GM23338 (cell line): ENCODE results near the gene KIAA1328. TPM values are rescaled to one million over a fixed set of nuclear protein-coding genes. Genes with fewer than 3 reads are reported as not detected.

Source experiments
- ATAC-seq: fragments of 200-7000 bp; cut with Tn5 transposase; 3 replicates; pipeline ENCODE4 v1.9.1; 2020
- DNase-seq: peaks from one replicate; pipeline ENCODE4 v3.0.0-alpha.2; 2015; ENCODE audit warnings: low spot score
- H2AFZ ChIP-seq: fragments of 200-600 bp; sonication (generic); 2 replicates; pipeline ENCODE4 v1.8.0; 2016; ENCODE audit warnings: antibody characterized with exemption, mild to moderate bottlenecking, moderate library complexity
- H3F3A ChIP-seq: fragments of 200-600 bp; sonication (generic); replicated peaks from 2 replicates; pipeline ENCODE4 v1.8.0; 2017; ENCODE audit warnings: antibody characterized with exemption, mixed run types, low read depth
- H3K27ac ChIP-seq: fragments of 200-600 bp; sonication (generic); 2 replicates; pipeline ENCODE4 v1.6.1; 2016; ENCODE audit warnings: low read depth
- H3K27me3 ChIP-seq: fragments of 200-600 bp; sonication (generic); 2 replicates; pipeline ENCODE4 v1.8.0; 2016; ENCODE audit warnings: mild to moderate bottlenecking, mixed run types, moderate library complexity; ENCODE audit not compliant: insufficient read depth
- H3K36me3 ChIP-seq: fragments of 200-600 bp; sonication (generic); 2 replicates; pipeline ENCODE4 v1.8.0; 2016; ENCODE audit warnings: mild to moderate bottlenecking; ENCODE audit not compliant: insufficient read depth
- H3K4me1 ChIP-seq: fragments of 200-600 bp; sonication (generic); 2 replicates; pipeline ENCODE4 v1.8.0; 2016; ENCODE audit warnings: mild to moderate bottlenecking, moderate library complexity; ENCODE audit not compliant: insufficient read depth
- H3K4me2 ChIP-seq: fragments of 200-600 bp; sonication (generic); 2 replicates; pipeline ENCODE4 v1.7.1; 2017; ENCODE audit warnings: mixed run types
- H3K4me3 ChIP-seq: fragments of 200-600 bp; sonication (generic); 2 replicates; pipeline ENCODE4 v1.6.1; 2016; ENCODE audit warnings: mixed run types
- H3K79me2 ChIP-seq: fragments of 200-600 bp; sonication (generic); replicated peaks from 2 replicates; pipeline ENCODE4 v1.8.0; 2017; ENCODE audit warnings: mild to moderate bottlenecking; ENCODE audit not compliant: insufficient read depth
- H3K9me2 ChIP-seq: fragments of 200-600 bp; sonication (generic); 2 replicates; pipeline ENCODE4 v1.8.0; 2017; ENCODE audit not compliant: insufficient read depth
- H4K20me1 ChIP-seq: fragments of 200-600 bp; sonication (generic); replicated peaks from 2 replicates; pipeline ENCODE4 v1.8.0; 2017; ENCODE audit warnings: mild to moderate bottlenecking; ENCODE audit not compliant: insufficient read depth
- H3K27ac Mint-ChIP-seq: 2 replicates; pipeline ENCODE4 v1.8.0; 2020; ENCODE audit warnings: inconsistent platforms, mild to moderate bottlenecking, moderate library complexity, mixed read lengths
- H3K27me3 Mint-ChIP-seq: 3 replicates; pipeline ENCODE4 v1.8.0; 2022; ENCODE audit warnings: low read depth, mild to moderate bottlenecking, moderate library complexity, mixed read lengths, inconsistent platforms; ENCODE audit not compliant: insufficient read depth, poor library complexity
- H3K36me3 Mint-ChIP-seq: 3 replicates; pipeline ENCODE4 v1.8.0; 2021; ENCODE audit warnings: low read depth, mild to moderate bottlenecking, inconsistent platforms, moderate library complexity, mixed read lengths
- H3K4me1 Mint-ChIP-seq: 3 replicates; pipeline ENCODE4 v1.8.0; 2020; ENCODE audit warnings: mild to moderate bottlenecking, inconsistent platforms, mixed read lengths
- H3K4me3 Mint-ChIP-seq: 3 replicates; pipeline ENCODE4 v1.8.0; 2021; ENCODE audit warnings: moderate library complexity, mild to moderate bottlenecking, inconsistent platforms, mixed read lengths
- H3K9me3 Mint-ChIP-seq: 3 replicates; pipeline ENCODE4 v1.8.0; 2020; ENCODE audit warnings: moderate library complexity, mild to moderate bottlenecking, inconsistent platforms, mixed read lengths
- CTCF ChIP-seq, 2 experiments: fragments of 200-600 bp in 1 of 2; sonication (generic) in 1 of 2; conservative IDR thresholded peaks; 2 replicates each; pipeline versions ENCODE4 v1.5.1 to v1.6.1; 2016 to 2017; ENCODE audit warnings: antibody characterized with exemption in 2 of 2, low read depth in 2 of 2, mild to moderate bottlenecking in 2 of 2, moderate library complexity in 1 of 2
- ETS1 ChIP-seq: IDR thresholded peaks from 2 replicates; pipeline ENCODE4 v1.6.1; 2016; ENCODE audit warnings: antibody characterized with exemption
- EZH2 ChIP-seq: fragments of 200-600 bp; sonication (generic); IDR thresholded peaks from one replicate; pipeline ENCODE4 v1.8.0; 2017; ENCODE audit warnings: antibody characterized with exemption, mild to moderate bottlenecking, low read depth; ENCODE audit not compliant: unreplicated experiment
- EZH2phosphoT487 ChIP-seq: fragments of 200-600 bp; sonication (generic); IDR thresholded peaks from one replicate; pipeline ENCODE4 v1.8.1; 2018; ENCODE audit warnings: antibody characterized with exemption; ENCODE audit not compliant: unreplicated experiment
- JUNB ChIP-seq: IDR thresholded peaks from one replicate; pipeline ENCODE4 v1.6.1; 2016; ENCODE audit warnings: antibody characterized with exemption; ENCODE audit not compliant: unreplicated experiment
- NANOG ChIP-seq: IDR thresholded peaks from 2 replicates; pipeline ENCODE4 v1.6.1; 2016; ENCODE audit warnings: antibody characterized with exemption, borderline replicate concordance
- STAT1 ChIP-seq: IDR thresholded peaks from one replicate; pipeline ENCODE4 v1.6.1; 2016; ENCODE audit warnings: antibody characterized with exemption; ENCODE audit not compliant: unreplicated experiment
- ZNF114 ChIP-seq: fragments of 250-450 bp; sonication (Bioruptor Pico); IDR thresholded peaks from 2 replicates; pipeline ENCODE4 v1.5.0; 2020; ENCODE audit warnings: mild to moderate bottlenecking, moderate library complexity
- ZNF331 ChIP-seq: fragments of 250-450 bp; sonication (Bioruptor Pico); IDR thresholded peaks from 2 replicates; pipeline ENCODE4 v1.5.0; 2020; ENCODE audit warnings: low read depth, mild to moderate bottlenecking, moderate library complexity
- ZNF462 ChIP-seq: fragments of 250-450 bp; sonication (Bioruptor Pico); IDR thresholded peaks from 2 replicates; pipeline ENCODE4 v1.5.0; 2020; ENCODE audit warnings: mild to moderate bottlenecking, moderate library complexity
- polyA plus RNA-seq: library from polyadenylated mRNA; unstranded; fragments of >200 nt; fragmentation: Nextera tagmentation; extraction: Ambion mirVana; gene quantifications from 2 replicates; pipeline ENCODE4 v1.2.1, GENCODE V29; 2016
- total RNA-seq: library from RNA; depleted of rRNA; stranded (reverse); fragments of >200 nt; shearing (Covaris generic); gene quantifications from 2 replicates; pipeline ENCODE4 v1.2.3, GENCODE V29; 2014

KIAA1328 gene
- total and polyA plus RNA-seq, 2 experiments from 2014 or later: 5.2 to 8.4 TPM

GRCh38 chr18:36780748-36781147 lies 48.2 kb upstream of the KIAA1328 start:
- Mint-ChIP-seq H3K27me3 (no peaks in the 10 kb centered on the region), H3K9me3 (no peaks in the 10 kb centered on the region), H3K4me3 (no peak overlapping the region), H3K27ac (no peak overlapping the region), H3K4me1 (no peaks in the 10 kb centered on the region), H3K36me3 (no peaks in the 10 kb centered on the region)
- Histone ChIP-seq H3K4me2 (no peak overlapping the region), H3K27ac (no peak overlapping the region), H3K4me1 (no peaks in the 10 kb centered on the region), H3K27me3 (no peaks in the 10 kb centered on the region), H3K36me3 (no peaks in the 10 kb centered on the region; the same call in 1 of the 2 replicates), H3K4me3 (no peak overlapping the region), H3F3A (no peaks in the 10 kb centered on the region), H3K9me2 (no peaks in the 10 kb centered on the region), H3K79me2 (no peaks in the 10 kb centered on the region), H2AFZ (no peak overlapping the region), H4K20me1 (0 out of 2 replicates have a peak, but pooled peaks cover 3% of the 10 kb centered on the region)
- DNase-seq (no peak), ATAC-seq (no peak)
- TF ChIP-seq CTCF (conservative IDR thresholded peaks at IDR 0.05; ENCODE audit: low read depth in 2 of 2): no peak
- TF ChIP-seq STAT1: no peak
- TF ChIP-seq NANOG: no peak
- TF ChIP-seq EZH2phosphoT487: no peak

- Histone ChIP-seq H3K4me3 (no peak overlapping the region), H3K27ac (no peak overlapping the region), H3F3A (no peaks in the 10 kb centered on the region), H3K27me3 (no peaks in the 10 kb centered on the region), H4K20me1 (0 out of 2 replicates have a peak, but pooled peaks cover 6% of the 10 kb centered on the region), H3K36me3 (no peaks in the 10 kb centered on the region; the same call in 1 of the 2 replicates), H3K9me2 (no peaks in the 10 kb centered on the region), H3K79me2 (no peaks in the 10 kb centered on the region), H3K4me1 (no peaks in the 10 kb centered on the region), H2AFZ (no peak overlapping the region), H3K4me2 (no peak overlapping the region)
- no peaks in the 10 kb centered on the region for H3K36me3 Mint-ChIP-seq
- no peaks in the 10 kb centered on the region for H3K9me3 Mint-ChIP-seq
- no peak for ATAC-seq
- no peak overlapping the region for H3K4me3 Mint-ChIP-seq
- no peak overlapping the region for H3K27ac Mint-ChIP-seq
- no peaks in the 10 kb centered on the region for H3K27me3 Mint-ChIP-seq
- no peak for DNase-seq
- no peaks in the 10 kb centered on the region for H3K4me1 Mint-ChIP-seq
- no peak for TF ChIP-seq ZNF331 (CRISPR knock-in tag)
- TF ChIP-seq NANOG: no peak
- no peak for TF ChIP-seq EZH2phosphoT487
- TF ChIP-seq ZNF462: no peak
- no peak for TF ChIP-seq EZH2
- no peak for TF ChIP-seq CTCF (conservative IDR thresholded peaks at IDR 0.05; ENCODE audit: low read depth in 2 of 2)
- no peak for TF ChIP-seq ETS1
- no peak for TF ChIP-seq ZNF114 (CRISPR knock-in tag)
- no peak for TF ChIP-seq JUNB
Measured at GRCh38 chr18:36782710-36783109, 46.2 kb upstream of the KIAA1328 start.
